Stimulated activated CD4-positive, alpha-beta T cell treated with anti-CD3 and anti-CD28 coated beads, TNF-alpha, amount 100 ng/mL, for 1 hour (primary cell): ENCODE data around the gene TNFRSF19.
"Not testable (repeated sequence)": the region's sequence is repeated elsewhere in the genome, so short reads cannot be mapped to it uniquely, and the experiment has no call there.

Experiments
- DNase-seq, 3 donors: peaks; one replicate each; pipeline ENCODE4 v3.0.0-alpha.2; 2020; ENCODE audit warnings: low read depth in 3 of 3, low spot score in 1 of 3

The TNFRSF19 gene

GRCh38 chr13:23567906-23568460, 2.2 kb upstream of the TNFRSF19 start:
- no peak for DNase-seq

GRCh38 chr13:23570921-23571315, 706 bp downstream of the TNFRSF19 start:
- no peak for DNase-seq

GRCh38 chr13:23571431-23571830, 1.2 kb downstream of the TNFRSF19 start:
- no peak for DNase-seq

- no peak for DNase-seq
Observed at GRCh38 chr13:23572836-23573235, 2.6 kb downstream of the TNFRSF19 start.

- no peak for DNase-seq
Observed at GRCh38 chr13:23574421-23575145, 4.4 kb downstream of the TNFRSF19 start.

GRCh38 chr13:23575632-23576031, 5.4 kb downstream of the TNFRSF19 start:
- no peak for DNase-seq

- peak in 2 of 3 donors; percentile 21 to 42 for DNase-seq
Observed at GRCh38 chr13:23578411-23579071, 8.3 kb downstream of the TNFRSF19 start.

GRCh38 chr13:23579072-23579895, 9.1 kb downstream of the TNFRSF19 start:
- DNase-seq = peak; percentile 75 to 97 (median 82)

GRCh38 chr13:23579896-23580683, 9.9 kb downstream of the TNFRSF19 start:
- no peak for DNase-seq

- DNase-seq = no peak
Observed at GRCh38 chr13:23580684-23581060, 10.5 kb downstream of the TNFRSF19 start.

GRCh38 chr13:23583491-23583890, 13.3 kb downstream of the TNFRSF19 start:
- no peak for DNase-seq

GRCh38 chr13:23584275-23584674, 14.1 kb downstream of the TNFRSF19 start:
- no peak for DNase-seq

- DNase-seq = no peak
Observed at GRCh38 chr13:23586336-23586735, 16.1 kb downstream of the TNFRSF19 start.

- DNase-seq = no peak
Observed at GRCh38 chr13:23588666-23589065, 18.5 kb downstream of the TNFRSF19 start.

GRCh38 chr13:23592596-23592995, 22.4 kb downstream of the TNFRSF19 start:
- DNase-seq = no peak

- DNase-seq = no peak
Observed at GRCh38 chr13:23593148-23593547, 22.9 kb downstream of the TNFRSF19 start.

- not testable (repeated sequence) for DNase-seq
Observed at GRCh38 chr13:23594290-23594689, 24.1 kb downstream of the TNFRSF19 start.

GRCh38 chr13:23598369-23598768, 28.2 kb downstream of the TNFRSF19 start:
- no peak for DNase-seq

GRCh38 chr13:23599083-23599925, 29.1 kb downstream of the TNFRSF19 start:
- DNase-seq = no peak

GRCh38 chr13:23600100-23600499, 29.9 kb downstream of the TNFRSF19 start:
- no peak for DNase-seq
